RCC 7860 (cell line): Measurements from ENCODE around the gene RAMP3.
"Not testable (repeated sequence)": the region's sequence is repeated elsewhere in the genome, so short reads cannot be mapped to it uniquely, and the experiment has no call there.

Experiments
- DNase-seq: peaks from one replicate; pipeline ENCODE4 v3.0.0-alpha.2; 2015; ENCODE audit warnings: low spot score
- FAIRE-seq: peaks from 2 replicates; lab custom pipeline; 2012; peaks lifted over from hg19 to GRCh38; lab: Jason Lieb, UNC

The RAMP3 gene

GRCh38 chr7:45190406-45191165 lies 33.0 kb downstream of the RAMP3 start:
- FAIRE-seq (no peak), DNase-seq (no peak)

DNA sequence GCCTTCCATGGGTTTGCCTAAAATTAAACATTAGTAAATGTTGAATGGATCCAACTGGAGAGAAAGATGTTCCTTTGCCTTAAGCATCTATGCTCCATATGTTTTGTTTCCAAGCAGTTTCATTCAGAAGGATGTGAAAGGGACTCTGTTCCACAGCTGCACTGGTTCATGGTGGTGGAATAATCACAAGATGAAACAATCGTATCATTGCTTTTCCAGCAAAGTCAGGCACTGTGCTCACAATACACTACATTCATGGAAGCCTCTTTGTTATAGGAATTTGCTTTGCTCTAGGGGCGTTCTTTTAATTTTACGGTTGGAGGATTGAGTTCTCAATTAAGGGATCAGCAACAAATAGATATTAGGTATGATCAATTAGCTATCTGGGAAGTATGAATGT lies 33.8 kb downstream of the RAMP3 start:
- DNase-seq, result no peak
- FAIRE-seq, result no peak

- DNase-seq (no peak), FAIRE-seq (no peak)
Observed at GRCh38 chr7:45192621-45193041, 35.0 kb downstream of the RAMP3 start.

DNA sequence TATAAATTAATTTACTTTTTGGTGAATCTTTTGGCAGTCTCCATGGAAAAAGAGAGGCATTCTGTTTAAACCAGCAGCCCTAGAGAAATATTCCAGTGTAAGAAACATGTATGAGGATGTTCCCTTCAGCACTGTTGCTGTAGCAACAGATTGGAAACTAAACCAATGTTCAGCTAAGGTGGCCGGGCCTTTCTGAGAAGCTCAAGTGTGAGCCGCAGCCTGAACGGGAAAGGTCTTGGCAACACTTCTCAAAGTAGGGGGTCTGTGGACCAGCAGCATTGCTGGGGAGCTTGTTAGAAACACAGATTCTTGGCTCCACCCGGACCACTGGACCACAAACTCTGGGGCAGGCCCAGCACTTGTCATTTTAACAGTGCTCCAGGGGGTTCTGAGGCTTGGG lies 36.2 kb downstream of the RAMP3 start:
- DNase-seq (no peak), FAIRE-seq (no peak)

DNA sequence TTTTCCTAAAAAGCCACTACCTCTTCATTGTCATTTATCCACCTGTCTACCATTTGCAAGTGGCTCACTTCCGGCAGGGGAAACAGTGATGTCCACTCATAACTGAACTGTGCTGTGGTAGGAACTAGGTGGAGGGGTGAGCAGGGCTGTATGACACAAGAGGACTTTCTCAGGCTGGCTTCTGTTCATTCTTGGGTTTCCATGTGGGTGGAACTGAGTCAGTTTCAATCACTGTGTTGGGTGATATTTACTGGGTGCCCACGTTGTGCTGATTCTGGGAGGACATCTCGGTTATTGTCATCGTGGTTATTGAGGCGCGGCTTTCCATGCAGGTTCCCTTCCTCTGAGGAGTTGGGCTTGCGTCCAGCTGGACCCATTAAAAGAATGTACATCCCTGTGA lies 38.8 kb downstream of the RAMP3 start:
- FAIRE-seq, result no peak
- DNase-seq, result no peak

GRCh38 chr7:45197461-45197860 lies 39.9 kb downstream of the RAMP3 start:
- FAIRE-seq, result no peak
- no peak for DNase-seq

DNA sequence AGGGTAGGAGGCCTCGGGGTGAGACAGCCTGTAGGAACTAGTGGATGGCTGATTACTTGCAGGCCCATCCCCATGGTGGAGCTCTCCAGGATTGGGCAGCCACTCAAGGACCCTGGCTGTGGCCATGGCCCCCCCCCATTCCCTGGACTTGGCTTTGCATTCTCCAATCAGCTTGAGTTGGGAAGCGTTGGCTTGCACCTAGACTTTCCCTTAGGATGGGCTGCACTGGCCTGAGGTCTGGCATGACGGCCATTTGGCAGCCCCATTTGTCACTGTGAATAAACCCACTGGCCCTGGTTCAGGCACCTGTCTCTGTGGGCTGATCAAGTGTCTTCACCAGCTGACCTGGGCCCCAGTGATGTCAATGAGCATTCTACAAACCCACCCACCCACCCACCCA lies 41.4 kb downstream of the RAMP3 start:
- FAIRE-seq (no peak), DNase-seq (no peak)

DNA sequence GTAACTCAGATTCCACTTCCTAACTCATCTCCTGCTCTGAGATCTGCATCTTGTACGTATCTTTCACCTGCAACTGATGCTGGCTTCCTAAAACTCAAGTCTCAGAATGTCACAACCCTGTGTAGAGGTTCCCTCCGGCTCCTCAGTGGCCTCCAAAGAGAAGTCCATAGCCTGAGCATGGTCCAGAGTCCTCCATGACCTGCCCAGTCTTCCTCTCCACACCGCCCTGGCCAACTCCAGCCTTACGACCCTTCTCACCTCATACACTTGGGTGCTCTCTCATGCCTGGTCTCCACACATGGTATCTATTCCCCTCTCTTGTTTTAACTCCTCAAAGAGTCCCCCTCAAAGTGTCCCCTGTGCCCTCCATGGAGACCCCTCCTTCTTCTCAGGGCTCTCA lies 41.9 kb downstream of the RAMP3 start:
- FAIRE-seq (no peak), DNase-seq (no peak)

- FAIRE-seq (no peak), DNase-seq (no peak)
Observed at GRCh38 chr7:45202625-45203024, 45.0 kb downstream of the RAMP3 start.

- FAIRE-seq, result no peak
- no peak for DNase-seq
Observed at GRCh38 chr7:45203036-45203435, 45.4 kb downstream of the RAMP3 start.

DNA sequence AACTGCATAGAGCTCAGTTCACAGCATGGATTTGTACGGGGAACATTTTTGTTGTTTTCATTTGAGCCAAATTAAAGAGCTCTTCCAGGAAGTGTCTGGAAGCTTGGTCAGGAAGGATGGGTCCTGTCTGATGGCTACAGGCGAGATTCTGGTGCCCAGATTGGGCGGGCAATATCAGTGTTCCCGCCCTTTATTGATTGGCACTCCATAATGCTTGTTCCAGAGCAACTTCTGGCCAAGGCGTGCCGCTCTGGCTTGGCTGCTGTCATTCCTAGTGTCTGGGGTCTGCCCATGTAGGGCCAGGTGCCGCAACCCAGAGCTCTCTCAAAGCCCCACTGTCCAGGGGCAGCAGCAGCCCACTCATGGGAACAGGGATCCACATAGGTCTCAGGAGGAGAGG lies 45.9 kb downstream of the RAMP3 start:
- DNase-seq (no peak), FAIRE-seq (no peak)

DNA sequence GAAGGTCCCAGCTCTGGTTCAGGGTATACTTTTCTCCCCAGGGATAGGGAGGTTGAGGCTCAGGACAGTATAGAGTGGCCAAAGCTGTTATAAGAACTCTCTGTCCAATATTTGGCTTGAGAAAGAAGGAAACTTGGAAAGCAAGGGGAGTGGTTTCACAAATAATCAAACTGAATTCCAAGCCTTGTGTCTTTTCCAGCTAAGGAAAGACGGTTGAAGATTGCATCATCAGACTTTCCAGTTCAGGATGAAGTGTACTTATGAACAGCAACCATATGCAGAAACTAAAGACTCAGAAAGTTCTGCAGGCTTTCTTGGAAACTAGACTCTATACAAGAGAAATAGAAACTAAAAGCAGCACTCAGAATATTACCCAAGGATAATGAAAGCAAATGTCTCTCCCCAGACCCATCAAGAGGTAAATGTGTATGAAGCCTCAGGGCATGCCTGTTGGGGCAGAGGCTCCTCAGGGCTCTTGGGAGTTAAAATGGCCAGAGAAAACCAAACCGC lies 46.4 kb downstream of the RAMP3 start:
- DNase-seq (no peak), FAIRE-seq (no peak)

GRCh38 chr7:45206266-45206665 lies 48.7 kb downstream of the RAMP3 start:
- DNase-seq, FAIRE-seq: not testable (repeated sequence)

DNA sequence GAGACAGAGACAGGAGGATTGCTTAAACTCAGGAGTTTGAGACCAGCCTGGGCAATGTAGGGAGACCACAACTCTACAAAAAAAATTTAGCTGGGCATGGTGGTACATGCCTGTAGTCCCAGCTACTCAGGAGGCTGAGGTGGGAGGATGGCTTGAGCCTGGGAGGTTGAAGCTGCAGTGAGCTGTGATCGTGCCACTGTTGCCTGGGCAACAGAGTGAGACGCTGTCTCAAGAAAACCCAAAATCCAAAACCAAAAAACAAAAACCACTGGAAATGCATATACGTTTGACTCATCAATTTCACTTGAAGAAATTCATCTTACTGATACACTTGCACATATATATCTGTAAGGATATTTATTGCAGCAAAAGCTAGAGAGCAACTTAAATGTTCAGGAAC lies 52.3 kb downstream of the RAMP3 start:
- FAIRE-seq, DNase-seq: not testable (repeated sequence)

DNA sequence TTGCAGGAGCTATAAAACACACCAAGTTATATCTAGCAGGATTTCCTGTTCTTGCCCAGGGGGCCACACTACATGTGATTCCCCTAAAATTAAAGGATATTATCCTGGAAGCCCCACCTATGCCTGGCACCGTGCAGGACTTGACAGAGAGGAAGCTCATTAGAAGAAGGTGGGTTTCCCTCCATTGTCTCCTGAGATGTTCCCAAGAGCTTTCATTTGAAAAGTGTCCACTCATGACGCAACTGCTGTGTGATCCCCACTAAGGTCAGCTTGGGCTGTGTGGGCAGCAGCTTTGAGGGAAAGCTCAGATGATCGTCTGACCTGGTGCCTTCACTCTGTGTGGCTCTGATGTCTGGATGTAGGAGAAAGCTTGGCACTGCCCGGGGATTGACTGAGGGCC lies 53.5 kb downstream of the RAMP3 start:
- FAIRE-seq (no peak), DNase-seq (no peak)

DNA sequence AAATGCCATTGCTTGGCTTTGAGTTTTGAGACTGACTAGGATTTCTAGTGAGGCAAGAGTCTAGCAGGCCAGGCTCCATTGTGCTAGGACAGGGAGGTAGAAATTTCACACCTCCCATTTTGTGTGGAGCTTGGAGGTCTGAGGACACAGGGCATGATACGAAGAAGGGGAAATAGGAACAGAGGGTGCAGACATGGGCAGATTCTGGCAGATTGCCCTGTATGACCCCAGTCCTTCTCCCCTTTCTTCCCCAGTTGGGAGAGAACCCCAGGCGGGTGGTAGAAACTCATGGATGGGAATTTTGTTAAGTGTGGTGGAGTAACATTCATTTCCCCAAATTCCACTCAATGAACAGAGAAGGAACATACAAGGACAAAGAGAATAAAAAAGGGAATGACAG lies 54.4 kb downstream of the RAMP3 start:
- no peak for FAIRE-seq
- no peak for DNase-seq

GRCh38 chr7:45212606-45213005 lies 55.0 kb downstream of the RAMP3 start:
- no peak for DNase-seq
- no peak for FAIRE-seq

DNA sequence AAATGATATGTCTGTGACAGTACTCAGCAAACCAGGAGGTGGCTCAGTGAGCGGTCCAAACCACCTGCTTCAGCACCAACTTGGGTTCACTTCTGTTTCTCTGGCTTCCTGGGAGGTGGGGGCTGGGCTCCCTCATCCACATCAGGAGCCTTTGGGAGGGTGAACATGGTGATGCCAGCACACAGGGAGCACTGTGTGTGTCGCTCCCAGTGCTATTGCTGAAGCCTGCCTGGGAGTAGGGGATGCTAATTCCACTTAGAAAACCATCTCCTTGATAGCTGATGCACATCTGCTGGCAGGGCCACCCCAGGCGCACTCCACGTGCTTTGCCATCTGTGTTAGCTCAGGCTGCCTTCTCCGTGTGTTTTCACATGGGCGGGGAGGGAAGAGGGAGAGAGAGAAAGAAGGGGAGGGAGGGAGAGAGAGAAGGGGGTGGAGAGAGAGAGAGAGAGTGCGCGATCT lies 58.0 kb downstream of the RAMP3 start:
- no peak for FAIRE-seq

DNA sequence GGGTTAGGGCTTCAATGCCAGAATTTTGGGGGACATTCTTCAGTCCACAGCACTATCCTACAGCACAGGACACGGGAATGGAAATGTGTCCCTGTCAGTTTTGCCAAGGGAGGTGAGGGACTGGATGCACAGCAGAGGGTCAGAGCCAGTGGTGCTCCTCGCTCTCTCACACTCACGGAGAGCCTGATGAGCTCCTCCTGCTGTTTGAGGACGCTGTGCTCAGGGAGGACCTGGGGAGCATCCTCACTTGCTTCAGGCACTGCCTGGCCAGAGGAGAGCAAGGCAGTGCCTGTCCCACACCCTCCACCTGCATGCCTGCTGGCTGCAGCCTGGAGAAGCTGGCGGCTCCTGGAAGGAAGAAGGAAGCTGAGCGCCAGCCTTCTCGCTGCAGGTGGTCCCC lies 58.6 kb downstream of the RAMP3 start:
- DNase-seq (no peak), FAIRE-seq (no peak)

More for the DNA sequence above, 58.0 kb downstream of the RAMP3 start:
- DNase-seq, result no peak

DNA sequence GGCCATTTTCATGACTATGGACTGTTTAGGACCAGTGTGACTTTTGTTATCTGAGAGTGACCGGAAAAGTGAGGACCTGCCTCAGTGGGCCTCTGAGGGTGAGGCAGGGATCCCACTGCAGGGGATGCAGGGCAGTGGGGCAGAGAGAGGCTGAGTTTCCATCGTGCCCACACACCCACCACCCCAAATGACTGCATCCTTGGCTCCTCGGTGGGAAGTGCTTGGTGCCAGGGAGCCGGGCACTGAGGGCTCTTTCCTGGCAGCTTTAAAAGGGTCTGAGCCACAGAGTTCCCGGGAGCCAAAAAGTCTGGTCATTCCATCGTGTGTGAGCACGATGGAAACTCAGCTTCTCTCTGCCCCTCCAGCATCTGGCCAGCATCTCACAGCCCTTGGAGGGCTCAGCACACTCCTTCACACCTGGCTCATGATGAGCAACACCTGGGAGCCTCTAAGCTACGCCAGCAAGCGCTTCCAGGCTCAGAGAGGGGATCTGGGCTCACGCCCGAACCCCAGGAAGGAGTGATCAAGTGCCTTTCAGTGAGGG lies 59.1 kb downstream of the RAMP3 start:
- FAIRE-seq, result no peak

GRCh38 chr7:45217358-45217757 lies 59.8 kb downstream of the RAMP3 start:
- DNase-seq, result no peak
- no peak for FAIRE-seq

More for the DNA sequence above, 59.1 kb downstream of the RAMP3 start:
- DNase-seq, result no peak

GRCh38 chr7:45219130-45219529 lies 61.5 kb downstream of the RAMP3 start:
- FAIRE-seq, result no peak
- no peak for DNase-seq
